GM19351 (cell line): ENCODE data around the gene METRN.
"Not testable (repeated sequence)": the region's sequence is repeated elsewhere in the genome, so short reads cannot be mapped to it uniquely, and the experiment has no call there.

ENCODE experiments used
- ATAC-seq: cut with Tn5 transposase; IDR thresholded peaks from one replicate; pipeline ENCODE4 v1.9.1; 2021; ENCODE audit warnings: mild to moderate bottlenecking, moderate library complexity; ENCODE audit not compliant: unreplicated experiment

METRN gene

DNA sequence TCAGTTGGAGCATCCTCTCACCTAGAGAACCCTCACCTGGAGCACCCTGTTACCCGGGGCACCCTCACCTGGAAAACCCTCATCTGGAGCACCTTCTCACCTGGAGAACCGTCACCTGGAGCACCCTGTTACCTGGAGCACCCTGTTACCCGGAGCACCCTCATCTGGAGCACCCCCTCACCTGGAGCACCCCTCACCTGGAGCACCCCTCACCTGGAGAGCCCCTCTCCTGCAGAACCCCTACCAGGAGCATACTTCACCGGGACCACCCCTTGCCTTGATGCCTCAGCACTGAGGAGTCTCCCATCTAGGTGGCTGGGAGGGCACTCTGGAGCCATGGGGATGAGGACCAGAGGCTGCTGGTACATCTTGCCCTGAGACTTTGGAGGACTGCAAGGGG is 6.0 kb upstream of the METRN start:
- no peak for ATAC-seq

DNA sequence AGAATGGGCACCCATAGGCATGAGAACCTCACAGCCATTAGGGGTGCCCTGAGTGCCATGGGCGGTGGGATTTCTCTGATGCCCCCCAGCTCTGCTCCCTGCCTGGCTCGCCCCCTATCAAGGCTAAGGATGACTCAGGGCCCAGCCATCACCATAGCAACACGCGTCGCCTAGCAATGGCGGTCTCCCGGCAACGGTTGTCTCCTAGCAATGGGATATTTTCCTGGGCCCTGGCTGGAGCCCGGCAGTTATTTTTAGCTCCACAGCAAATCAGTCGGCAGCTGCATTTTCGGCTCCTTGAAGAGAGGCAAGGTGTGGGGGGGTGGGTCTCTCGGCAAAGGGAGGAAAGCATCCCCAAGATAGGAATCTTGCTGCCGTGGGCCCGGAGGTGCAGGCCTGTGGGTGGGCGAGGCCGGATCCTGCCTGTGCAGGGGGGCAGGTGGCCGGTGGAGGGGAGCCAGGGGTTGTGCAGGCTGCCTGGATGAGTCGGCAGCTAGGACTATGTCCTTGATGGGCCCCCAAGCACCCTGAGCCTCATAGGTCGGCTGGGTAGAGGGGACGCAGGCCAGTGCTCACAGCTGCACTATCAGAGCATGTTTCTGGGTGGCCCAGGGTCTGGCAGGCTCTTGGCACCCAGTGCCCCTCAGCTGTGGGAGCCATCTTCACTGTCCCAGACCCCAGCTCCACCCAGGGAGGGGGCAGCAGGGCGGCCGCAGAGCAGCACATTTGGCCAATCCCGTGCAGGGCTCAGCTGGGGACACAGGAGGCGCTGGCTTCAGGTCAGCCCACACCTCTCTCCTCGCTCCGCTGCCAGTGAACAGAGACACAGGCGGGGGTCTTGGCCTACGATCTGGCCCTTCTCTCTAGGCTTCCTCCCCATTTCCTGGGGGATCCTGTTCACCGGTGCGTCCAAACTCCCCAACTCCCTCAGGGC is 5.1 kb upstream of the METRN start:
- no peak for ATAC-seq

DNA sequence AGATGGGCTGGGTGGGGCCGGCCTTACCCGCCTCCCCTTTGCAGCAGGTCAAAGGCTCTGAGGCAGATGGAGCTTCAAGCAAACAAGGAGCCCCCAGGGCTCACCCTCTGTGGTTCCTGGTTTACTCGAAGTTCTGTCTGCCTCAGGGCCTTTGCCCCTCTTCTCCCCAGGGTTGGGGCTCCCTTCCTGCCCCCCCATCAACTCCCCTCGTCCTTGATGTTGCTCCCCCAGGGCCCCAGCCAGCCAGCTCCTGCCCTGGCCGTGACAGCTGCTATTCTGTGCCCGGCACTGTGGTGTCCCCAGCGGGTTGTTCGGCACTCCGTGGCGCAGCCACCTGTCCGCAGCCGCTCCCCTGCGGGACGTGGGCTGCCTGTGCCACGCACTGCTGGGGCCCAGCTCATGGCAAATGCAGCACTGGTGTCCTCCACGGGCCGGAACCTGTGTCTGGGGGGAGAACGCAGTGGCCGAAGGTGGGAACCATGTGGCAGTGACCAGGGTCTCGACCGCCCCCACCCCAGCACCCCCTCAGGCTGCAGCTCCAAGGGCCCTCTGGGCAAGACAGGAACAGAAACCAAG is 4.3 kb upstream of the METRN start:
- no peak for ATAC-seq

DNA sequence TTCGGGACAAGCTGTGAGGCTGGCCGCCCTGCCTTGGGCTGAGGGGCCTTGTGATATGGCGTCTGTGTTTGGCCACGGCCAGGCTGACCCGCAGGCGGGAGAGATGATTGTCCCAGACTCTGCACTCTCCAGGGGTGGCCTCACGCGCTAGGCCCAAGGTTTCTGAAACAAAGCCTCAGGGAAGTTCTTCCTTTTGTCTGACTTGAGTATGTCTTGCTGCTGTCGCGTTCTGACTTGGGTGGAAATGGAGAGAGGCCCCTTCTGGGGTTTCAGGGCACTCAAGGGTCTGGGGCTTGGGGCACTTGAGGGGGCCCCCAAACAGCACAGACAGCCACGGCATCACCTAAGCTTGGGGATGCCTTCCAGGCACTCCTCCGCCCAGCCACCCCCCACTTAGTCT is 3.8 kb upstream of the METRN start:
- ATAC-seq: no peak

DNA sequence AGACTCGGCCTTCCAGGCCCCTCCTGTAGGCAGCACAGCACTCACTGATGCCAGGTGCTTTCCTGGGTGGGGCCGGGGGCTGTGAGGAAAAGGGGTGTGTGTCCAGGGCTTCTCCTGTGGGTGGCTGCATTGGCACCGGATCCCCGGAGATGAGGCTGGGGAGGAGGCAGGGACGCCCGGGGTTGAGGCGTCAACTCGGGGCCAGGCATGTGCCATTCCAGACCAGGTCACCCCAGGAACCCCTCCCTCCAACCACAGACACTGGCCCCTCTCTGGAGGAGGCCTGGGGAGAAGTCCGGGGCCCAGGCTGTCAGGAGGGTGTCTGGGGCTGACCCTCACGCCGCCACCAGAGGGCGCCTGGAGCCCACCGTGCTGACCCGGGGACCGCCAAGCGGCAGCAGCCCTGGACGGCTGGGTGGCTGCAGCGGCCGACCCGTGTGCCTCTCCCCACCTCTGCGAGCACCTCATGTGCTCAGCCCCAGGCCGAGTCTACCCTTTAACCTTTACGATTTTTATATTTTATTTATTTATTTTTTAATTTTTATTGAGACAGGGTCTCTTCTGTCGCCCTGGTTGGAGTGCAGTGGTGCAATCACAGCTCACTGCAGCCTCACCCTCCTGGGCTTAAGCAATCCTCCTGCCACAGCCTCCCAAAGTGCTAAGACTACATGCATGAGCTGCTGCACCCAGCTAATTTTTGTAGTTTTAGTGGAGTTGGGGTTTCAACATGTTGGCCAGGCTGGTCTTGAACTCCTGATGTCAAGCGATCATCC is 3.2 kb upstream of the METRN start:
- ATAC-seq: no peak

DNA sequence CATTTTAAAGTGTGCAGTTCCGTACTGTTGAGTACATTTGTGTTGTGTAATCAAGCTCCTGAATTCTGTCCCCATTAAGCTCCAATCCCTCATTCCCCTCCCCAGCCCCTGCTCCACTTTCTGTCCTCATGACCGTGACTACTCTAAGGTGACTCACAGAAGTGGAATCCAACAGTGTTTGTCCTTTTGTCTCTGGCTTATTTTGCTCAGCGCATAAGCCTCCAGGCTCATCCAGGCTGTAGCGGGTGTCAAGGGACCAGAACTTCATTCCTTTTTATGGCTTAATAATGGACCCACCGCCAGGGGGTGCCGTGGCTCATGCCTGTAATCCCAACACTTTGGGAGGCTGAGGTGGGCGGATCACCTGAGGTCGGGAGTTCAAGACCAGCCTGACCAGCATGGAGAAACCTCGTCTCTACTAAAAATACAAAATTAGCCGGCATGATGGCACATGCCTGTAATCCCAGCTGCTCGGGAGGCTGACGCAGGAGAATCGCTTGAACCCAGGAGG is 2.1 kb upstream of the METRN start:
- ATAC-seq: not testable (repeated sequence)

DNA sequence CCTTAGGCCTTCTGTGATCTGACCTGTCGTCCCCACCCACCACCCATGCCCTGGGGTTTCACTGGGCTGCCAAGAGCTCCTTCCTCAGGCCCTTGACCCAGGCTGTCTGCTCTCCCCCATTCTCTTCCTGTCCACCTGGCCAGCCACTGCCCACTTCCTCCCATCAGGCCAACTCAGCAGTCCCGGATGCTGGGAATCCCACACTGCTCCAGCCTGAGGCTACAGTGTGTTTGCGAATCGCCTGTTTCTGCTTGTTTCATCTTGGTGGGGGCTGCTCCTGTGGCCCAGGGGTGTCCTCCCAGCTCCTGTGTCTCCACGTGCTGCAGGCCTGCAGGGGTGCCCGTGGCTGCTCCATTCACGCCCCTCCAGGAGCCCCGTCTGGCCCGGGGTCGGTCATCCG is 839 bp upstream of the METRN start:
- ATAC-seq: no peak

DNA sequence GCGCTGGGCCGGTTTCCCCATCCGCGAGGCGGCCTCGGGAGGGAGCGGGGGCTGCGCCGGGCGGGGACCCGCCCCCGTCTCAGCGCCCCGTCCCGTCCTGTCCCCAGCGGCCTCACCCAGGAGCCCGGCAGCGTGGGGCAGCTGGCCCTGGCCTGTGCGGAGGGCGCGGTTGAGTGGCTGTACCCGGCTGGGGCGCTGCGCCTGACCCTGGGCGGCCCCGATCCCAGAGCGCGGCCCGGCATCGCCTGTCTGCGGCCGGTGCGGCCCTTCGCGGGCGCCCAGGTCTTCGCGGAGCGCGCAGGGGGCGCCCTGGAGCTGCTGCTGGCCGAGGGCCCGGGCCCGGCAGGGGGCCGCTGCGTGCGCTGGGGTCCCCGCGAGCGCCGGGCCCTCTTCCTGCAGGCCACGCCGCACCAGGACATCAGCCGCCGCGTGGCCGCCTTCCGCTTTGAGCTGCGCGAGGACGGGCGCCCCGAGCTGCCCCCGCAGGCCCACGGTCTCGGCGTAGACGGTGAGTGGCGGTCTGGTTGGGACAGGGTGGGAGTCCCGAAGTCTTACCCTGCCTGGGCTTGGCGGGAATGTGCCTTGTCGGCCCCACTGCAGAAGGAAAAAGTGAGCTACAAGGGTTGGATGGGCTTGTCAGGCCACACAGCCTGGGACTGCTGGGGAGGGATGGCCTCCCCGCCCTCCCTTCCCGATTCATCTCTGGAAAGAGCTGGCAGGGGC is 720 bp downstream of the METRN start:
- peak; percentile 17 for ATAC-seq

DNA sequence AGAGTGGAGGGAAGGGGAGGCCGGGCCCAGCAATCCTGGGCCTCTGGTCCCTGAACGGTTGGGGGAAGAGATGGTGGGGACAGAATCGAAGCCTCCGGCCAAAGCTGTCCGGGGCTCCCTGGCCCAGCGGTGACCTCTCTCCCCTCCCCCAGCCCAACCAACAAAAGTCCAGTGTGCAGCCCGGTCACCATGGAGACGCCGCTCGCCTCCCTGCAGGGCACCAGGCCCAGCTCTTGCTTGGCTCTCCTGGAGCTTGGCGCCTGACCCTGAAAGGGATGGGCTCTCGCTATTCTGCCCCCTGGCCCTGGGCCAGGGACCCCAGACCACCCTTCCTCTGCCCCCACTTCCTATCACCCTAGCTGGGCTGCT is 1.3 kb downstream of the METRN start:
- ATAC-seq: no peak

DNA sequence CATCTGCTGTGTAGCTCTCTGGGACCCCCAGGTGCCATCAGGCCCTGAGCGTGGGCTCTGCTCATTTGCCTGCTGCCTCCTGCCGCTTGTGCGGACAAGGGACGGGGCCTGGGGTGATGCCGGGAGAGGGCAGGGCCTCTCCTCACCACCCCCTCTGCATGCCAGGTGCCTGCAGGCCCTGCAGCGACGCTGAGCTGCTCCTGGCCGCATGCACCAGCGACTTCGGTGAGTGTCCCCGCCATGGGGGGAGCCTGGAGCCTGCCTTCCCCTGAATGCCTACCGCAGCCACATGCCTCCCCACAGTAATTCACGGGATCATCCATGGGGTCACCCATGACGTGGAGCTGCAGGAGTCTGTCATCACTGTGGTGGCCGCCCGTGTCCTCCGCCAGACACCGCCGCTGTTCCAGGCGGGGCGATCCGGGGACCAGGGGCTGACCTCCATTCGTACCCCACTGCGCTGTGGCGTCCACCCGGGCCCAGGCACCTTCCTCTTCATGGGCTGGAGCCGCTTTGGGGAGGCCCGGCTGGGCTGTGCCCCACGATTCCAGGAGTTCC is 1.9 kb downstream of the METRN start:
- ATAC-seq: no peak

DNA sequence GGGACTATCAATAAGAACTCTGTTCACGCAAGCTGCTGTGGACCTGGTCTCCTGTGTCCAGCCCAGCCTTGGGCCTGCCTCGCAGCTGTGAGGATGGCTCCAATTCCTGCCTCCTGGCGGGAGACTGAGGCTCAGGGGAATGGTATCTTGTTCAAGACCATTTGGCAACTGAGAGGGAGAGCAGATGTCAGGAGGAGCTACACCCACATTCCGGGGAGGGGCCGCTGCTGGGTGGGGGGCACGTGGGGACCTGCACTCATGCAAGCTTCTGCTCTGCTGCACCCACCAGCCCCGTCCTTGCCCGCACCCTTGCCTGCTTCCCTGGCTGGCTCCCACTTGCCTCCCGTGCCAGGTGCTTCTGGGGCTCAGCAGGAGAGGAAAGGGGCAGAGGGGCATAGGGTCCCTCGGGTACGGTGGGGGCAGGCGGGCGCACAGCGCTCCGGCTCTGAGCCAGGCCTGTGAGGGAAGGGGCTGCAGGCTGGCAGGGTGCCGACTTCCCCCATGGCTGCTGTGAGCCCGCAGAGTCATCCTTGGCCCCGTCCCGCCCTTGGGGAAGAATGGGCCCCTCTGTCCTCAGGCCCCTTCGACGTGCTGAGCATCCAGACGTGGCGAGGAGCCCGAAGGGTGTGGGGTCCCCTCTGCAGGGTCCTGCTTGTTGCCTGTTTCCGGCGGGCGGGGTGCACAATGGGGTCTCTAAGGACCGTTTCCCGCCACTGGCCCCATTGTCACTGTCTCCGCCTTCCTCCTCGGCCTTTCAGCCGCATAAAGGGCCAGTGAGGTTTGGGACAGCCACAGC is 2.7 kb downstream of the METRN start:
- no peak for ATAC-seq

DNA sequence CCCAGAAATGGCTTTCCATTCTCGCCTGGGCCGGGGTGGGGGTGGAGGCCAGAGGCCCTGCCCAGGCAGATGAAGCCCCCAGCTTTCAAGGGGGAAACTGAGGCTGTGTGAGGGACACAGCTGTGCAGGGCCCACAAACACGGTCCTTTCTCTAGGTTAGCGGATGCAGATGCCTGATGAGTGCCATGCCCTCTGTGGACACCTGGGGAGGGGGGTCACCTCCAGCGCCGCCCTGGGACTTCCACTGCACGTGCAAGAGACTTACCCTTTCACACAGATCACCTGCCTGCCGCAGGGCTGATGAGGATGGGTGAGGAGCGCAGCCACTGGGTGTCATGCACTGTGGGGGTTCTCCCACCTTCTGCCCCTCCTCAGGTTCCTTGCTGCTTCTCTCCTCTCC is 3.5 kb downstream of the METRN start:
- ATAC-seq: no peak

DNA sequence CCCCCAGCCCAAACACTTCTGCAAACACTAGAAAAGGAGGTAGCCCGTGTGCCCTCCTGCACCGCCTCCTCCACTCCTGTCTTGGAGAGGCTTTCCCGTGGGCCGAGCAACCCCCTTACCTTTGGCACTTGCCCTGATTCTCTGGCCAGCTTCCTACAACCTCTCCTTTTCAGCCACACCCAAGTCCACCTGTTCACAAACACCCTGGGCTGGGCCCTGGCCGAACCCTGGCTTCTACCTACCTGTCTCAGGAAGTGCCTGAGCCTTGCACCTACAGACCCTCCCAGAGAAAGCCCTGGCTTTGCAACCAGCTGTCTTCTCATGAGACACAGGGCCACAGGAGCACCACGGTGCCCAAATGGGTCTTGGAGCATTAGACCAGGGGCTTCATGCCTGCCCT is 4.0 kb downstream of the METRN start:
- ATAC-seq: no peak

DNA sequence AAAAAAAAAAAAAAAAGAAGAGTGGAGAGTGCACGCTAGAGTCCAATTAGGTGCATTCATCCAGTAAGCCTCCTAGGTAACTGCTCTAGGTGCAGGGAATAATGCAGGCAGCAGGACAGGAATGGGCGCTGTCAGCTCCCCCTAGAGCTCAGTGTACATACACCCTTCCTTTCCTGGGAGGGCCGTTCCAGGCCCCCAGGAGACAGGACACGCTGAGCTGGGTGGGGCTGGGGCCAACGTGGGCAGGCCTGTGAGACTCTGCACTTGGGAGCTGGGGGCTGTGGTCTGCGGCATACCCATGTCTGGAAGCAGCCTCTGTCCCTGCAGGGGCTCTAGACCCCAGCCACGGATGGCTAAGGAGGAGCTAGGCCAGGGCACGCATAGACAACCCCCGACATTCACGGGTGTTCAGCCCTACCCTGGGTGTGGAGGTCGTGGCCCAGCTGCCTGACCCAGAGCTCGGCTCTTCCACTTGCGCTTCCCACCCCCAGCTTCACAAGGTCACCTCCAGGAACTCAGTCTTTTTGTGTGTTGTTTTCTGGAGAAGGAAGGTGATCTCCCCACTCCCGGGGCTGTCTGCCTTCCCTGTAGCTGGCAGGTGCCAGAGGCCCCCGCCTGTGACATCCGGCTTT is 5.0 kb downstream of the METRN start:
- no peak for ATAC-seq

DNA sequence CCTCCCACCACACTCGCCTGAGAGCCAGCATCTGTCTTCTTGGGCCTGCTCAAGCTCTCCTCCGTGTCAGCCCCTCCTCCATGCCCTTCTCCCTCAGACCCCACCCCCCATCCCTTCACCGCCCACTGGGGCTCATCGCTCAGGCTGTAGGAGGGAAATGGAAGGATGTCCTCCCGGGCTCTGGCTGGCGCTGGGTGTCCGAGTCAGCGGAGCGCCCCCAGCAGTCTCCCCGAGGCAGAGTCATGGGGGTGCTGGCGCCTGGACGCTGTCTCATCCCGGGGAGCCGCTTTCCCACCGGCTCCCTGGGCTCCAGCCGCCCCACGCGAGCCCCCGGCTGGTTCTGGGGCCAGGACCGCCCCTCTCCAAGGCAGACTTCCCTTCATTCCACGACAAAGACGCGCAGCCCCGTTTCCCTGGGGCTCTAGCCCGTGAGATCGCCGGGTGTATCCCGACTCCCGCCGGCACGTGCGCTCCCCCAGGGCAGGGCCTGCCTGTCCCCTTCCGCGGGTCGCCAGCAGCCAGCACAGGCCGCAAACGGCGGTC is 5.6 kb downstream of the METRN start:
- ATAC-seq: peak; percentile 22

DNA sequence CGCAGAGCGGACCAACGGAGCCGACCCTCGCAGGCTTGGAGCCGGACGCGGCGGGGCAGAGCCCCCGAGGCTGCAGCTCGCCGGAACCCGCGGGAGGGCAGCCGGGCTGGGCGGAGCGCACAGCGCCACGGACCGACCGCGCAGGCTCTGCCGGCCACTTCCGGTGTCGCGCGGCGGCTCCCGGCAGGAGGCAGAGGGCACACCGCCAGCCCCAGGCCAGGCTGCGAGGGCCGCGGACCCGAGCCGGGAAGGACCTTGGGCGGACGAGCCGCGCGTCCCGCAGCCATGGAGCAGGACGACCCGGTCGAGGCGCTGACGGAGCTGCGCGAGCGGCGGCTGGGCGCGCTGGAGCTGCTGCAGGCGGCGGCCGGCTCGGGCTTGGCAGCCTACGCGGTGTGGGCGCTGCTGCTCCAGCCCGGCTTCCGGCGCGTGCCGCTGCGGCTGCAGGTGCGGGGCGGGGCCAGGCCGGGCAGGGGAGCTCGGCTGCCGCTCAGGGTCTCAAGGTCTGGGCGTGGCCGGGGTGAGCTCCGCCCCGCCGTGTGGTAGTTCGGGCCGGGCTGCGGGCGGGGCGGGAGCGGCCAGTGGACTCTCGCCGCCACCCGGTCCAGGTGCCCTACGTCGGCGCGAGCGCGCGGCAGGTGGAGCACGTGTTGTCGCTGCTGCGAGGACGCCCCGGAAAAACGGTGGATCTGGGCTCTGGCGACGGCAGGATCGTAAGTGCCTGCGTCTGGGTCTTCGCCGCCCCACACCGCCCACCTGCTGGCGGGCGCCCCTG is 6.3 kb downstream of the METRN start, which contains the start of gene ANTKMT:
Gene ANTKMT (plus strand): TSS at position 157 of the 775 bp plus-strand sequence. CDS start 129 bp downstream, at position 286.
- peak; percentile 71 for ATAC-seq

DNA sequence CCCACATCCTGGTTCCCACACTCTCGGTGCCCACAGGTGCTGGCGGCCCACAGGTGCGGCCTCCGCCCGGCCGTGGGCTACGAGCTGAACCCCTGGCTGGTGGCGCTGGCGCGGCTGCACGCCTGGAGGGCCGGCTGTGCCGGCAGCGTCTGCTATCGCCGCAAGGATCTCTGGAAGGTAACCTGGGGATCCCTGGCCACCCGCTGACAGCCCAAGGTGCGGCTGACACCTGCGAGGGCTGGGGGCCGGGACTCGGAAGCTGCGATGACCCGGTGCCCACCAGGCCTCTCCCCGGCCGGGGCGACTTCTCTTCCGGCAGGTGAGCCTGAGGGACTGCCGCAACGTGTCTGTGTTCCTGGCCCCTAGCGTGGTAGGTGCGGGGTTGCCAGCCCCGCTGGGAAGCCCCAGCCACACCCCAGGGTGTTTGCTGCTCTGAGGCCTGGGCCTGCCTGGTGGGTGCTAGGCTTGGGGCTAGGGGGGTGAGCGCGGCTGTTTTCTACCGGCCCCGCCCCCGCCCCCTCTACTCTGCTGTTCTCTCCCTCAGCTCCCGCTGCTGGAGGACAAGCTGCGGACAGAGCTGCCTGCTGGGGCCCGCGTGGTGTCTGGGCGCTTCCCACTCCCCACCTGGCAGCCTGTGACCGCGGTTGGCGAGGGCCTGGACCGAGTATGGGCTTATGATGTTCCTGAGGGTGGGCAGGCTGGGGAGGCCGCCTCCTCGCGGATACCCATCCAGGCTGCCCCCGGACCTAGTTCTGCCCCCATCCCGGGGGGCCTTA is 7.0 kb downstream of the METRN start:
- no peak for ATAC-seq
